Measurements from ENCODE around the gene FAM222A.
"Not testable (repeated sequence)": the region's sequence is repeated elsewhere in the genome, so short reads cannot be mapped to it uniquely, and the experiment has no call there.

FAM222A gene

DNA sequence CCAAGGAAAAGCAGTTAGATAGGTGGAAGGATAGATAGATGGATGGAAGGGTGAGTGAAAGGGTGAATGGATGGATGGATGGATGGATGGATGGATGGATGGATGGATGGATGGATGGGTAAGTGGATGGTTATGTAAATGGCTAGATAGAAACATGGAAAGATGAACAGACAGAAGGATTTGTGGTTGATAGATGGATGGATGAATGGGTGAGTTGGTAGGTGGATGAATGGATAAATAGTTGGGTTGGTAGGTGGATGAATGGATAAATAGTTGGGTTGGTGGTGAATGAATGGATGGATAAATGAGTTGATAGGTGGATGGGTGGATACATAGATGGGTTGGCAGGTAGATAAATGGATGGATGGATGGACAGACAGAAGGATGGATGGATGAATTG is 30.3 kb upstream of the FAM222A start:
- Mint-ChIP-seq H3K9me3 (no peaks in the 10 kb centered on the region), H3K27ac (no peak overlapping the region)

DNA sequence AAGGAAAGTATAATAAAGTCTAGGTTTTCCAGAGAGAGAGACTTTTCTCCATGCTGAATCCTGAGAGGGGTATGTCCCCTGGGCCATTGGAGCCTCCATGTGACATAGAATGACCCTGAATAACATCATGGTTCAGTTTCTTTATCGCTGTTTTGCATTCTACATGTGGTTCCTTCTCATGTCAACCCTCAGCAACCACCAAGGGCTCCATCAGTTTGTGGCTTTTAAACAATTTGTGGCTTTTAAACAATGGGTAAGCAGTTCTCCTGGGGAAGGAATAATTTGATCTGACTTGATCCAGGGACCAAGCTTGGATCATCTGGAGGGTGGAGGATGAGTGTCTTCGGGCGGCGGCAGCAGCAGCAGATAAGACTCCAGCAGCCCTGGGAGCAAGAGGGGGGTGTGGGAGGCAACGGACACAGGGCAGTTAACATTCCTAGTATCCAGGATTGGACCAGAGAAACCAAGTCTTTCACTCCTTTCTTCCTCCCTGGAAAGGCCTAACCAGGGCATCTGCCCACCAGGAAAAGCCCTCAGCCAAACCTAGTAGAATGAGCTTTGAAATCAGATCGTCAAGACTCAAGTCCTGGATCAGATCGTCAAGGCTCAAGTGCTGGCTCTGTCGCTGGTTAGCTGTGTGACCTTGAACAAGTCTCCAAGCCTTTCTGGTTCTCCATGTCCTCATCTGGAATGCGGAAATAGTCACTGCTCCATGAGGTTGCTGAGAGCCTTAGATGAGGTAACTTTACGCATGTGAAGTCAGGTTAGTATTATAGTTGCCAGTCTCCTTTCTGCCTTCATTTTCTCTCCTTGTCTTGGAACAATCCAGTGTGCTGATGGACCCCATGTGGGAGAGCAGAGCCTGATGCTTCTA is 27.8 kb upstream of the FAM222A start:
- peaks cover 5% of the 10 kb centered on the region for H3K27me3 Mint-ChIP-seq

More for the DNA sequence above, 30.3 kb upstream of the FAM222A start:
- Mint-ChIP-seq H3K4me3 (no peak overlapping the region), H3K4me1 (ENCODE audit: low read depth) (no peaks in the 10 kb centered on the region), H3K36me3 (ENCODE audit: low read depth) (no peaks in the 10 kb centered on the region), H3K27me3 (peaks cover 7% of the 10 kb centered on the region)

DNA sequence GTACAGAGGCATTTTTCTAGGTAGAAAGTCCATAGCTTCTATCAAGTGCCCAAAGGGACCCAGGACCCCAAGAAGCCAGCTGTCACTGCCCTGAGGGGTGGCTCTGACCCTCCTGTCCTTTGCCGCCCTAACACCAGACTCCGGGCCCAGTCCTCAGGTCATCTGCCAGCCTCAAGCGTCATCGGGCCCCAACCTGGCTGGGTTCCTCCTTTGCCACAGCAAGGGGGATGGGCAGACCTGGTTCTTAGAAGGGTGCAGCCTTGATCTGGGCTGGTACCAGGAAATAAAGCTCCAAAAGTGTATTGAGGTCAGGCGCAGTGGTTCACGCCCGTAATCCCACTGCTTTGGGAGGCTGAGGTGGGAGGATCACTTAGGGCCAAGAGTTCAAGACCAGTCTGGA is 27.1 kb upstream of the FAM222A start:
- Mint-ChIP-seq H3K36me3 (ENCODE audit: low read depth) (no peaks in the 10 kb centered on the region), H3K9me3 (no peaks in the 10 kb centered on the region), H3K27me3 (peaks cover 5% of the 10 kb centered on the region), H3K4me1 (ENCODE audit: low read depth) (no peaks in the 10 kb centered on the region), H3K4me3 (no peak overlapping the region), H3K27ac (no peak overlapping the region)

More for the DNA sequence above, 27.8 kb upstream of the FAM222A start:
- Mint-ChIP-seq H3K27ac (no peak overlapping the region), H3K36me3 (ENCODE audit: low read depth) (no peaks in the 10 kb centered on the region), H3K4me3 (no peak overlapping the region), H3K9me3 (no peaks in the 10 kb centered on the region), H3K4me1 (ENCODE audit: low read depth) (no peaks in the 10 kb centered on the region)

DNA sequence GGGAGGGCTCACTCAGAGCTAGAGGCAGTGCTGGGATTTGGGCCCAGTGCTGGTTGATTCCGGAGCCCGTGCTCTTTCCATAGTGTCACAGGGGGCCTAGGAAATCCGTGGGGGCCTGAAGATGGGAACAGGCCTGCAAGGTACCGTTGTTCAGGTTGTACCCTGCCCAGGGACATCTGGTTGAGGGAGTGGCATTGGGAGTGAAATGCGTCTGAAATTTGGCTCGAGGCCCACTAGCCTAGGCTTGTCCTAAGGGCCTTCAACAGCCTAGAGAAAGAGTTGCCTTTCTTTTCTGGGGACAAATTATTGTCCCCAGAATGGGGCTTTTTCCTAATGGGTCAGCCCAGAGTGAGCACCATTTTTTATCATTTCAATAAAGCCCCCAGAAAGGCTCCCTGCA is 26.4 kb upstream of the FAM222A start:
- Mint-ChIP-seq H3K4me3 (no peak overlapping the region), H3K4me1 (ENCODE audit: low read depth) (no peaks in the 10 kb centered on the region), H3K36me3 (ENCODE audit: low read depth) (no peaks in the 10 kb centered on the region), H3K27ac (no peak overlapping the region), H3K27me3 (peaks cover 5% of the 10 kb centered on the region), H3K9me3 (no peaks in the 10 kb centered on the region)

DNA sequence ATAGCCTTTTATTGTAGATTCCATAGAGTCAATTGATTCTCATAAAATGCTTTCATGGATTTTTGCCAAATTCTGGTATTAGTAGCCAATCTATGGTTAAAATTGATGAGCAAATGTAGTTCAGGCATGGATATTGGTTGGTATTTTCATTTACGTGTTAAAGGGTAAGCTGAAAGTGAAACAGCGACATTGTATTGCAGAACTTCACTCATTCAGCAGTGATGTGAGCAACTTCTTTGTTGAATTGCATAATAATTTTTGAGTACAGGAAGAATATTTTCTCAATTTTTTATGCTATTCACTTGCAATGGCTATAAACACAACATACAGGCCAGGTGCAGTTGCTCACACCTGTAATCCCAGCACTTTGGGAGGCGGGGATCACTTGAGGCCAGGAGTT is 24.2 kb upstream of the FAM222A start:
- no peak overlapping the region for H3K4me3 Mint-ChIP-seq
- no peaks in the 10 kb centered on the region for H3K36me3 Mint-ChIP-seq (ENCODE audit: low read depth)
- H3K27me3 Mint-ChIP-seq, result peaks cover 14% of the 10 kb centered on the region
- H3K9me3 Mint-ChIP-seq, result no peaks in the 10 kb centered on the region
- H3K27ac Mint-ChIP-seq, result no peak overlapping the region
- H3K4me1 Mint-ChIP-seq (ENCODE audit: low read depth), result no peaks in the 10 kb centered on the region

DNA sequence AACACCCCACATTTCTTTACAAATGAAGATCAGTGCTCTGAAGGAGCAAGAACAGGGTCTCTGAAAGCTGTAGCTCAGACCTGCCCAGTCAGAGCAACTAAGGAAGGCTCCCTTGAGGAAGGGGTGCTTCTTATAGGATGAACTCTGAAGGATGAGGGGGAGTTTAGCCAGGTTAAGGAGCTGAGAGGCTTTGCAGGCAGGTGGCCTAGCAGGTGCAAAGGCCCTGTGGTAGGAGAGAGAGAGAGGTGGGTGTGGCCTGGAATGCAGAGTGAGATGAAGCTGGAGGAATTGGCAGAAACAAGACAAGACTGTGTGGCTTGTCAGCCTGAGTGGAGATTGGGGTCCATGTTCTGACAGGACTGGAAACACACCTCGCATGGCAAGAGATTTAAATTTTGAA is 20.5 kb upstream of the FAM222A start:
- Mint-ChIP-seq H3K4me3 (no peak overlapping the region), H3K4me1 (ENCODE audit: low read depth) (no peaks in the 10 kb centered on the region), H3K9me3 (no peaks in the 10 kb centered on the region), H3K27me3 (peaks cover 14% of the 10 kb centered on the region), H3K36me3 (ENCODE audit: low read depth) (no peaks in the 10 kb centered on the region), H3K27ac (no peak overlapping the region)

DNA sequence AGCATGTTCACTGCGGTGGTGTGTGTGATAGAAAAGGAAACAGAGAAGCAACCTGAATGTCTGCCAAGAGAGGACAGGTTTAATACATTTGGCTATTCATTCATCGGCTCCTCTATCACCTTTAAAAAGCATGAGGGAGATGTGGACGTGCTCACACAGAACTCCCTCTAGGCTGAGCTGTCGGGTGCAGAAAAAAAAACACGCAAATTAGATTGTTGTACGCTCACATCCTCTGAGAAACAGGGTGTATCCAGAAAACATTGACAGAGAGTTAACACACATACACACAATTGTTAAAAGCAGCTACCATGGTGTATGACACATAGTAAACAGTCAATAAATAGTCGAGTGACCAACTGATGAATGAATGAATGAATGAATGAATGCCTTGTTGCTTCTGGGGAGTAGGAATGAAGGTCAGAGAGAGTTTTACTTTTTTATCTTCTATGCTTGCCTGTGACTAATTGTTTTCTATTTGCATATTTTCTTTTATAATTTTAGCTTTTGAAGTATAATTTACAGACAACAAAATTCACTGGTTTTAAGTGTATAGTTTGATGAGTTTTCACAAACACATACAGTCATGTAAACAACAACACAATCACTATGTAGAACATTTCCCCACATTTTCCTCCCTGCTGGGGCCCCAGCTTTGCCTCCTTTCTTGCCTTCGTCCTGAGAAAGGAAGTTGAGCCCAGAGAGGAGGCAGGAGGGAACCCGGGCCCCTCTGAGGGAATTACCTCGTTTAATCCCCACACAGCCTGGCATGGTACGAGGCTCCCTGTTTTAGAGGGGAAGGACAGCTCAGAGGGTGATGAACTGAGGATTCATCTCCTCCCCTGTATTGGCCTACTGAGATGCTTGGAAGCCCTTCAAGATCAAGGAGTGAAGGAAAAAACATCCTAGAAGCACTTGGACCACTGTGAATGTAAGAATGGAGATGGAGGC is 19.7 kb upstream of the FAM222A start:
- Mint-ChIP-seq H3K27me3 (peaks cover 14% of the 10 kb centered on the region), H3K4me1 (ENCODE audit: low read depth) (no peaks in the 10 kb centered on the region), H3K27ac (no peak overlapping the region), H3K4me3 (no peak overlapping the region), H3K9me3 (no peaks in the 10 kb centered on the region), H3K36me3 (ENCODE audit: low read depth) (no peaks in the 10 kb centered on the region)

DNA sequence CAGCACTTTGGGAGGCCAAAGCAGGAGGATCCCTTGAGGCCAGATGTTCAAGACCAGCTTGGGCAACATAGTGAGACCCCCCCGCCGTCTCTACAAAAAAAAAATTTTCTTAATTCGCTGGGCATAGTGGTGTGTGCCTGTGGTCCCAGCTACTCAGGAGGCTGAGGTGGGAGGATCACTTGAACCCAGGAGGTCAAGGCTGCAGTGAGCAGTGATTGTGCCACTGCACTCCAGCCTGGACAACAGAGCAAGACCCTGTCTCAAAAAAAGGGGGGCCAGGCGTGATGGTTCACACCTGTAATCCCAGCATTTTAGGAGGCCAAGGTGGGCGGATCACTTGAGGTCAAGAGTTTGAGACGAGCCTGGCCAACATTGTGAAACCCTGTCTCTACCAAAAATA is 19.0 kb upstream of the FAM222A start:
- H3K27me3 Mint-ChIP-seq, result peaks cover 14% of the 10 kb centered on the region
- H3K9me3 Mint-ChIP-seq; H3K36me3 Mint-ChIP-seq (ENCODE audit: low read depth); H3K27ac Mint-ChIP-seq; H3K4me3 Mint-ChIP-seq; H3K4me1 Mint-ChIP-seq (ENCODE audit: low read depth): not testable (repeated sequence)

DNA sequence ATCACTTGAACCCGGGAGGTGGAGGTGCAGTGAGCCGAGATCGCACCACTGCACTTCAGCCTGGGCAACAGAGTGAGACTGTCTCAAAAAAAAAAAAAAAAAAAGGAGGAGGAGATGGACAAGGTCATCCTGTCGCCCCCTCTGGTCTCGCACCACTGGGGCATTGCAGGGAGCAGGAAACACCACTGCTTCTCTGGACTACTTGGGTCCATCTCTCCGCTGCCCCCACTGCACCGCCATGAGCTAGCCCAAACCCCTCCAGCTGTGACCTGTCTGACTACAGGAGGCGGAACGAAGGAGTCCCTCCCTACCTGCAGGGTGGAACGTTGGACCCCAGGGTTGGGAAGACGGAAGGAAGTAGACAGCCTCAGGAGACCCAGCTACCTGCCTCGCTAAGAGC is 18.2 kb upstream of the FAM222A start:
- Mint-ChIP-seq H3K27ac (no peak overlapping the region), H3K27me3 (peaks cover 14% of the 10 kb centered on the region), H3K36me3 (ENCODE audit: low read depth) (no peaks in the 10 kb centered on the region), H3K9me3 (no peaks in the 10 kb centered on the region), H3K4me1 (ENCODE audit: low read depth) (no peaks in the 10 kb centered on the region), H3K4me3 (no peak overlapping the region)

DNA sequence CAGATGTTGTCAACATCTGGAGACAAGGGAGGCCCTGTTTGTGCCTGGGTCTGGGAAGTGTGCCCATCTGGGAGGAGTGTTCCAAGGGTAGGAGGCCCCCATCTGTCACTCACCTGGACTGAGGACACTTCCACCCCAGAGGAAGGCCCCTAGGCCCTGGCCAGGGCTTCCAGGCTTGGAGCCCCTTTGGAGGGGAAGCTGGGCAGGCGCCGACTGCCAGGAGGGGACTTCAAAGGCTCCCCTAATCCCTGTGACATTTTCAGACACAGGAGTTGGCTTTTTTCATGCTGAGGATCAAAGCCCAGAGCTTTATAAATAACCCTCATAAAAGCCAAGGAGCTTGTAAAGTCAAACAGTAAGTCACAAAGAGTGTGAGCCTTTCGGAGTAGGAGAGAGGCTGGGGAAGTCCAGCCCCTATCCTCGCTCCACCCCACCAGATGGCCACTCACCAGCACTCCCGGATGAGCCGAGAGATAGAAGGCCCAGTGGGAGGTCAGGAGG is 17.6 kb upstream of the FAM222A start:
- Mint-ChIP-seq H3K27ac (no peak overlapping the region), H3K9me3 (no peaks in the 10 kb centered on the region), H3K36me3 (ENCODE audit: low read depth) (no peaks in the 10 kb centered on the region), H3K27me3 (peaks cover 14% of the 10 kb centered on the region), H3K4me1 (ENCODE audit: low read depth) (no peaks in the 10 kb centered on the region), H3K4me3 (no peak overlapping the region)

DNA sequence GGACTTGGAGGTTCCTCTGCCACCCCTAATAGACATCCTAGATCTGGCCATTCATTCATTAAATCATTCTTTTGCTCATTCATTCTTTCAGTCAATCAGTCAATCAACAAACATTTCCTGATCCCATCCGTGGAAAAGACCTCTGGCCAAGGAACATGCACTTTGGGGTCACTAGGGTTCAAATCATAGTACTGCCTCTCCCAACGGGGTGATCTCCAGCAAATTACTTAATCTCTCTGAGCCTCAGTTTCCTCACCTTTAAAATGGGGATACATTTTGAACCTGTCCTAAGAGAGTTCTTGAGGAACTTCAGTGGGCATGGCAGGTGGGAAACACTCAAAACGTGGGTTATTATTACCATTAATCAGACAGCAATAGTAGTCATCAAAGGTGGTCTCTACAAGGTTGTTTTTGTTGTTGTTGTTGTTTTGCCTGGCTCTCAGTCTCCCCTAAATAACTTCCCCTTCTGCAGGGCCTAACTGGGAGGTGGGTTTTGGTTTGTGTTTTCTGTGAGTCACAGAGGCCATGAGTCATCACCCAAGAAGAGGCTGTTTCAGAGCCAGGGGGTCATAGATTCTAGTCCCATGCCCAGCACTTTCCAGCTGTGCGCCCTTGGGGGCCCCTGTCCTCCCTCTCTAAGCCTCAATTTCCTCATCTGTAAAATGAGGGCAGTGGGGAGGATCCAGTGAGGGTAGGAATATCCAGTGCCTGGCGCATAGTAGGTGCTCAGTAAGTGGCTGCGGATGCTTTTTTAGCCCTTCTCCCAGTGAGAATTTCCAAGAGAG is 16.9 kb upstream of the FAM222A start:
- no peak overlapping the region for H3K4me3 Mint-ChIP-seq
- H3K27me3 Mint-ChIP-seq, result peaks cover 14% of the 10 kb centered on the region
- no peak overlapping the region for H3K27ac Mint-ChIP-seq
- H3K9me3 Mint-ChIP-seq, result no peaks in the 10 kb centered on the region
- H3K4me1 Mint-ChIP-seq (ENCODE audit: low read depth), result no peaks in the 10 kb centered on the region
- H3K36me3 Mint-ChIP-seq (ENCODE audit: low read depth), result no peaks in the 10 kb centered on the region

DNA sequence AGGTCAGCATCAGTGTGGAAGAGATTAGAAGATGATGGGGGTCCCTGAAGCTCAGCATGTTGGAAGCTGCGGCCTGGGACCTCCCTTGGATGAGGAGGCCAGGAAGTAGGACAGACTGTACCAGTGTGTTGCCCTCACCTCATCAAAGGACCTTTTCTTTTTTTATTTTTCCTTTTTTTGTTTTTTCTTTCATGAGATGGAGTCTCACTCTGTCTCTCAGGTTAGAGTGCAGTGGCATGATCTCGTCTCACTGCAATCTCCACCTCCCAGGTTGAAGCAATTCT is 16.4 kb upstream of the FAM222A start:
- no peaks in the 10 kb centered on the region for H3K9me3 Mint-ChIP-seq
- H3K36me3 Mint-ChIP-seq (ENCODE audit: low read depth), result no peaks in the 10 kb centered on the region
- H3K27ac Mint-ChIP-seq, result no peak overlapping the region
- peaks cover 14% of the 10 kb centered on the region for H3K27me3 Mint-ChIP-seq
- H3K4me3 Mint-ChIP-seq, result no peak overlapping the region
- H3K4me1 Mint-ChIP-seq (ENCODE audit: low read depth), result no peaks in the 10 kb centered on the region

DNA sequence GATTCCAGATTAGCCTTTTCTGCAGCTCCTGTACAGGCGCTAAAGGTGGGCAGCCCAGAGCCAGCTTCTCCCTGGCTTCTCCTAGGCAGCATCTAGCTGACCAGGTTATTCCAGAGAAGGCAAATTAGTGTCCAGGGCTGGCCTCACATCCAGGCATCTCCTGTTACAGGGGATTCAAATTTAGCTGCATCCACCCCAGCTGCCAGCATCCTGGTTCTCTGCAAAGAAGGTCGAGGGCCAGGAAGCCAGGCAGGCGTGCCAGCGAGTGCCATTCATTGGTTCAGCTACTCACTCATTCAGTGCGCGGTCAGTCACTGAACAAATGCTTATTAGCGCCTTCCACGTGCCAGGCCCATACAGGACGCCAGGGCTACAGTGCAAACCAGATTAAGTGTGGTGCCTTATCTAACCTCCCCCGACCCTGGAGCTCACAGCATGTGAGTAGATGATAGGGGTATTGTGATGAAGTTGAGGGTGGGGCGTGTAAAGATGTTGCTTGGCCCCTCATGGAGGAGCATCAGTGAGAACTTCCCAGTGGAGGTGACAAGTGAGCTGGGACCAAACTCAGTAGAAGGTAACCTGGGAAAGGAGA is 15.7 kb upstream of the FAM222A start:
- peaks cover 10% of the 10 kb centered on the region for H3K27me3 Mint-ChIP-seq
- H3K27ac Mint-ChIP-seq, result no peak overlapping the region
- H3K36me3 Mint-ChIP-seq (ENCODE audit: low read depth), result no peaks in the 10 kb centered on the region
- H3K9me3 Mint-ChIP-seq, result no peaks in the 10 kb centered on the region
- H3K4me3 Mint-ChIP-seq, result no peak overlapping the region
- no peaks in the 10 kb centered on the region for H3K4me1 Mint-ChIP-seq (ENCODE audit: low read depth)

DNA sequence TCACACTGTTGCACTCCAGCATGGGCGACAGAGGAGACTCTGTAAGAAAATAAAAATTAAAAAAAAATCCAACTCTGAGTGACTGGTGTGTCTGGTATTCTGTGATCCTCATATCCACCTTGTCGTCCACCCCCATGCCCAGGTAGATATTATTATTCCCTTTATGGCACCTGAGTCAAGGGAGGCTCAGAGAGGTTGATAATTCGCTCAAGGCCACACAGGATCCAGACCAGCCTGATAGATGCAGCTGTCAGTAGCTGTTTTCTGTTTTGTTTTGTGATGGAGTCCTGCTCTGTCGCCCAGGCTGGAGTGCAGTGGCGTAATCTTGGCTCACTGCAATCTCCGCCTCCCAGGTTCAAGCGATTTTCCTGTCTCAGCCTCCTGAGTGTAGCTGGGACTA is 14.8 kb upstream of the FAM222A start:
- H3K27ac Mint-ChIP-seq, result no peak overlapping the region
- H3K36me3 Mint-ChIP-seq (ENCODE audit: low read depth), result no peaks in the 10 kb centered on the region
- H3K9me3 Mint-ChIP-seq, result no peaks in the 10 kb centered on the region
- no peaks in the 10 kb centered on the region for H3K4me1 Mint-ChIP-seq (ENCODE audit: low read depth)
- no peak overlapping the region for H3K4me3 Mint-ChIP-seq
- peaks cover 5% of the 10 kb centered on the region for H3K27me3 Mint-ChIP-seq

Measured in stimulated activated naive CD8-positive, alpha-beta T cell treated with anti-CD3 and anti-CD28 coated beads, Interleukin-15, Interleukin-2, amounts not matched to agents 100 ng/mL and 50 ng/mL, for 24 hours (primary cell).